SK-N-SH (cell line): ENCODE results near the gene RANBP10. TPM values are rescaled to one million over a fixed set of nuclear protein-coding genes. Genes with fewer than 3 reads are reported as not detected.

Experiments used
- CTCF ChIA-PET: fragments of 300-600, 350-600 bp; formaldehyde crosslinking; extraction: SDS; loops from one replicate; lab custom pipeline; 2021; lab: Yijun Ruan, JAX
- POLR2A ChIA-PET: fragments of 350-600 bp; sonication (Branson Sonifier 250); formaldehyde crosslinking; extraction: SDS; loops from one replicate; lab custom pipeline; 2020; ENCODE audit warnings: antibody characterized with exemption, inconsistent platforms; lab: Yijun Ruan, JAX
- DNase-seq: peaks from one replicate; pipeline ENCODE4 v3.0.0; 2012
- H2AFZ ChIP-seq: fragments of 200-600 bp; sonication (generic); 2 replicates; pipeline ENCODE4 v1.8.1; 2016; ENCODE audit warnings: antibody characterized with exemption, mild to moderate bottlenecking, low read depth
- H3F3A ChIP-seq: fragments of 200-600 bp; sonication (generic); replicated peaks from 2 replicates; pipeline ENCODE3; 2016; ENCODE audit warnings: antibody characterized with exemption, mild to moderate bottlenecking; ENCODE audit not compliant: insufficient read depth
- H3K27ac ChIP-seq, 2 experiments: fragments of 200-500 bp in 1 of 2; fragments of 200-600 bp in 1 of 2; sonication (Bioruptor generic) in 1 of 2; sonication (generic), shearing (Covaris generic) in 1 of 2; 2 replicates each; pipeline versions ENCODE4 v1.5.1 to v1.6.1; 2014 to 2016; ENCODE audit warnings: low read depth in 2 of 2, inconsistent platforms in 1 of 2, low read length in 1 of 2, mild to moderate bottlenecking in 1 of 2, mixed read lengths in 1 of 2
- H3K27me3 ChIP-seq: fragments of 200-600 bp; sonication (generic), shearing (Covaris generic); 2 replicates; pipeline ENCODE4 v1.6.1; 2016; ENCODE audit warnings: mixed run types; ENCODE audit not compliant: insufficient read depth
- H3K36me3 ChIP-seq, 2 experiments: fragments of 200-500 bp in 1 of 2; fragments of 200-600 bp in 1 of 2; sonication (Bioruptor generic) in 1 of 2; sonication (generic) in 1 of 2; replicated peaks in 1 of 2; 2 replicates each; pipeline versions ENCODE3 to v1.5.1; 2014 to 2016; ENCODE audit warnings: low read length in 1 of 2, mild to moderate bottlenecking in 1 of 2; ENCODE audit not compliant: insufficient read depth in 2 of 2, control insufficient read depth in 1 of 2
- H3K4me1 ChIP-seq, 2 experiments: fragments of 200-500 bp in 1 of 2; fragments of 200-600 bp in 1 of 2; sonication (Bioruptor generic) in 1 of 2; sonication (generic), shearing (Covaris generic) in 1 of 2; 2 replicates each; pipeline versions ENCODE4 v1.5.1 to v1.6.1; 2014 to 2016; ENCODE audit warnings: low read depth in 1 of 2, low read length in 1 of 2, mixed run types in 1 of 2; ENCODE audit not compliant: insufficient read depth in 2 of 2, control insufficient read depth in 1 of 2
- H3K4me2 ChIP-seq: fragments of 200-600 bp; sonication (generic), shearing (Covaris generic); 2 replicates; pipeline ENCODE4 v1.6.1; 2017; ENCODE audit warnings: mixed run types
- H3K4me3 ChIP-seq, 2 experiments: fragments of 200-500 bp in 1 of 2; fragments of 200-600 bp in 1 of 2; sonication (Bioruptor generic) in 1 of 2; sonication (generic), shearing (Covaris generic) in 1 of 2; 2 replicates each; pipeline versions ENCODE4 v1.5.1 to v1.8.1; 2014 to 2016; ENCODE audit warnings: low read depth in 2 of 2, inconsistent platforms in 1 of 2, low read length in 1 of 2, mild to moderate bottlenecking in 1 of 2, mixed read lengths in 1 of 2, moderate library complexity in 1 of 2
- H3K79me2 ChIP-seq: fragments of 200-600 bp; sonication (generic); 2 replicates; pipeline ENCODE4 v1.8.1; 2017; ENCODE audit warnings: mild to moderate bottlenecking; ENCODE audit not compliant: insufficient read depth
- H3K9ac ChIP-seq: fragments of 200-600 bp; sonication (generic); 2 replicates; pipeline ENCODE4 v1.6.1; 2017; ENCODE audit warnings: mixed run types
- H3K9me2 ChIP-seq: fragments of 200-600 bp; sonication (generic); 2 replicates; pipeline ENCODE4 v1.6.1; 2017; ENCODE audit warnings: mixed run types
- H3K9me3 ChIP-seq: fragments of 200-600 bp; sonication (generic); 2 replicates; pipeline ENCODE4 v1.6.1; 2017; ENCODE audit warnings: mixed run types, mild to moderate bottlenecking, moderate library complexity
- H4K20me1 ChIP-seq: fragments of 200-600 bp; sonication (generic); 2 replicates; pipeline ENCODE4 v1.6.1; 2017; ENCODE audit warnings: mild to moderate bottlenecking, mixed run types; ENCODE audit not compliant: insufficient read depth
- ELF1 ChIP-seq: IDR thresholded peaks from 2 replicates; pipeline ENCODE4 v1.4.0; 2012
- FOSL2 ChIP-seq: IDR thresholded peaks from 2 replicates; pipeline ENCODE4 v1.4.0; 2012; ENCODE audit warnings: low read depth, mild to moderate bottlenecking, moderate library complexity, borderline replicate concordance
- FOXM1 ChIP-seq: IDR thresholded peaks from 2 replicates; pipeline ENCODE4 v1.4.0; 2012; ENCODE audit warnings: low read depth, mild to moderate bottlenecking
- GATA2 ChIP-seq: sonication (generic); formaldehyde crosslinking; IDR thresholded peaks from 2 replicates; pipeline ENCODE4 v1.5.0; 2020; ENCODE audit warnings: mild to moderate bottlenecking, missing genetic modification reagents
- JUND ChIP-seq: IDR thresholded peaks from 2 replicates; pipeline ENCODE4 v1.4.0; 2012
- MEF2A ChIP-seq: IDR thresholded peaks from 2 replicates; pipeline ENCODE4 v1.4.0; 2012; ENCODE audit warnings: low read depth, borderline replicate concordance
- MXI1 ChIP-seq: IDR thresholded peaks from 2 replicates; pipeline ENCODE4 v1.6.1; 2012; ENCODE audit warnings: mild to moderate bottlenecking, low read depth, low read length, improper control_type of control experiment
- NFIC ChIP-seq: IDR thresholded peaks from 2 replicates; pipeline ENCODE4 v1.4.0; 2012; ENCODE audit warnings: borderline replicate concordance
- NRF1 ChIP-seq: IDR thresholded peaks from 2 replicates; pipeline ENCODE4 v1.6.1; 2012; ENCODE audit warnings: low read depth, mild to moderate bottlenecking, low read length
- POLR2AphosphoS5 ChIP-seq: IDR thresholded peaks from 2 replicates; pipeline ENCODE4 v1.6.1; 2012; ENCODE audit warnings: low read depth, low read length
- RAD21 ChIP-seq: IDR thresholded peaks from 2 replicates; pipeline ENCODE4 v1.6.1; 2012; ENCODE audit warnings: mild to moderate bottlenecking, low read length
- RCOR1 ChIP-seq: fragments of 150-350 bp; IDR thresholded peaks from 2 replicates; pipeline ENCODE4 v1.6.1; 2017; ENCODE audit warnings: antibody characterized with exemption, low read length
- RFX5 ChIP-seq: IDR thresholded peaks from 2 replicates; pipeline ENCODE4 v1.6.1; 2012; ENCODE audit warnings: mild to moderate bottlenecking, improper control_type of control experiment, low read length
- RXRA ChIP-seq: IDR thresholded peaks from 2 replicates; pipeline ENCODE4 v1.4.0; 2012; ENCODE audit warnings: low read depth, mild to moderate bottlenecking, borderline replicate concordance
- TEAD4 ChIP-seq: IDR thresholded peaks from 2 replicates; pipeline ENCODE4 v1.4.0; 2012; ENCODE audit warnings: mild to moderate bottlenecking, borderline replicate concordance; ENCODE audit not compliant: insufficient read depth
- YY1 ChIP-seq: IDR thresholded peaks from 2 replicates; pipeline ENCODE4 v1.4.0; 2012; ENCODE audit warnings: low read depth, mild to moderate bottlenecking
- WGBS: methylation state at CpG from one replicate; pipeline ENCODE4 v1.1.6; 2017; ENCODE audit warnings: low lambda C conversion rate; 5-methylcytosine and 5-hydroxymethylcytosine counted together
- polyA plus RNA-seq, 3 experiments: library from polyadenylated mRNA; depleted of rRNA; stranded (reverse); fragments of >200 nt; gene quantifications; 2 replicates each; pipeline ENCODE4 v1.2.3, GENCODE V29; 2012
- TF ChIP-seq, protein P1 (sequence below): IDR thresholded peaks from 2 replicates; pipeline ENCODE4 v1.6.1; 2012; ENCODE audit warnings: mild to moderate bottlenecking, low read depth, low read length, moderate library complexity
- TF ChIP-seq, protein P2 (sequence below): fragments of 150-350 bp; IDR thresholded peaks from 2 replicates; pipeline ENCODE4 v1.6.1; 2016; ENCODE audit warnings: mild to moderate bottlenecking, low read depth, low read length

The RANBP10 gene
- polyA plus RNA-seq, 1 of the 3 experiments (the other 2 are of a cell fraction): 12.1 TPM

DNA sequence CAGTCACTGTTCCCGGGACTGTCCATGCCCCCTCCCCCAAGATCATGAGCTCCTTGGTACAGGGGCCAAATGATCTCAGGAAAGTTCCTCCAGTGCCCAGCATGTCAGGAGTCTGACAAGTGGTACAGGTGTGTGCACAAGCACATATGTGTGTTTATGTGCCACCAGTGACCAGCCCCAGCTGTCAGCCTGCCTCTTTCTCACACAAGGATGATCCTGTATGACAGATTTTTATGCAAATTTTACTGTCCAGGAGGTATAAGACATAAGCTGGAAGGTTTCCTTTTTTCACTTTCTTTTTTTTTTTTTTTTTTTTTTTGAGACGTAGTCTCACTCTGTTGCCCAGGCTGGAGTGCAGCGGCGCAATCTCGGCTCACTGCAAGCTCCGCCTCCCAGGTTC is 55.9 kb downstream of the RANBP10 start:
- Histone ChIP-seq H3K4me3 (no peak overlapping the region), H3K36me3 (no peaks in the 10 kb centered on the region), H3K9me2 (no peaks in the 10 kb centered on the region), H3F3A (no peaks in the 10 kb centered on the region), H3K79me2 (no peaks in the 10 kb centered on the region), H3K27ac (no peak overlapping the region), H3K4me1 (no peaks in the 10 kb centered on the region; a peak in 1 of 4 replicates), H2AFZ (no peak overlapping the region), H3K9me3 (no peaks in the 10 kb centered on the region), H3K9ac (no peak overlapping the region), H3K4me2 (no peak overlapping the region), H3K27me3 (no peaks in the 10 kb centered on the region), H4K20me1 (no peaks in the 10 kb centered on the region)
- ChIA-PET CTCF (interaction anchor here (1.0 to 1.9 kb wide), 2 partner anchors 66 kb away, joined by 3 to 6 read pairs; no protein-coding TSS in a partner anchor), POLR2A (no interaction called here)
- no peak for DNase-seq
- WGBS: 94% methylated on average over 6 of the region's 6 CpGs
- TF ChIP-seq POLR2AphosphoS5: no peak
- no peak for TF ChIP-seq MXI1
- TF ChIP-seq FOXM1: no peak
- TF ChIP-seq, protein P1, sequence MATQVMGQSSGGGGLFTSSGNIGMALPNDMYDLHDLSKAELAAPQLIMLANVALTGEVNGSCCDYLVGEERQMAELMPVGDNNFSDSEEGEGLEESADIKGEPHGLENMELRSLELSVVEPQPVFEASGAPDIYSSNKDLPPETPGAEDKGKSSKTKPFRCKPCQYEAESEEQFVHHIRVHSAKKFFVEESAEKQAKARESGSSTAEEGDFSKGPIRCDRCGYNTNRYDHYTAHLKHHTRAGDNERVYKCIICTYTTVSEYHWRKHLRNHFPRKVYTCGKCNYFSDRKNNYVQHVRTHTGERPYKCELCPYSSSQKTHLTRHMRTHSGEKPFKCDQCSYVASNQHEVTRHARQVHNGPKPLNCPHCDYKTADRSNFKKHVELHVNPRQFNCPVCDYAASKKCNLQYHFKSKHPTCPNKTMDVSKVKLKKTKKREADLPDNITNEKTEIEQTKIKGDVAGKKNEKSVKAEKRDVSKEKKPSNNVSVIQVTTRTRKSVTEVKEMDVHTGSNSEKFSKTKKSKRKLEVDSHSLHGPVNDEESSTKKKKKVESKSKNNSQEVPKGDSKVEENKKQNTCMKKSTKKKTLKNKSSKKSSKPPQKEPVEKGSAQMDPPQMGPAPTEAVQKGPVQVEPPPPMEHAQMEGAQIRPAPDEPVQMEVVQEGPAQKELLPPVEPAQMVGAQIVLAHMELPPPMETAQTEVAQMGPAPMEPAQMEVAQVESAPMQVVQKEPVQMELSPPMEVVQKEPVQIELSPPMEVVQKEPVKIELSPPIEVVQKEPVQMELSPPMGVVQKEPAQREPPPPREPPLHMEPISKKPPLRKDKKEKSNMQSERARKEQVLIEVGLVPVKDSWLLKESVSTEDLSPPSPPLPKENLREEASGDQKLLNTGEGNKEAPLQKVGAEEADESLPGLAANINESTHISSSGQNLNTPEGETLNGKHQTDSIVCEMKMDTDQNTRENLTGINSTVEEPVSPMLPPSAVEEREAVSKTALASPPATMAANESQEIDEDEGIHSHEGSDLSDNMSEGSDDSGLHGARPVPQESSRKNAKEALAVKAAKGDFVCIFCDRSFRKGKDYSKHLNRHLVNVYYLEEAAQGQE: no peak
- TF ChIP-seq, protein P2, sequence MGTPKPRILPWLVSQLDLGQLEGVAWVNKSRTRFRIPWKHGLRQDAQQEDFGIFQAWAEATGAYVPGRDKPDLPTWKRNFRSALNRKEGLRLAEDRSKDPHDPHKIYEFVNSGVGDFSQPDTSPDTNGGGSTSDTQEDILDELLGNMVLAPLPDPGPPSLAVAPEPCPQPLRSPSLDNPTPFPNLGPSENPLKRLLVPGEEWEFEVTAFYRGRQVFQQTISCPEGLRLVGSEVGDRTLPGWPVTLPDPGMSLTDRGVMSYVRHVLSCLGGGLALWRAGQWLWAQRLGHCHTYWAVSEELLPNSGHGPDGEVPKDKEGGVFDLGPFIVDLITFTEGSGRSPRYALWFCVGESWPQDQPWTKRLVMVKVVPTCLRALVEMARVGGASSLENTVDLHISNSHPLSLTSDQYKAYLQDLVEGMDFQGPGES: no peak
- no peak for TF ChIP-seq YY1
- TF ChIP-seq JUND: no peak
- TF ChIP-seq RAD21: no peak
- no peak for TF ChIP-seq TEAD4
- no peak for TF ChIP-seq RFX5
- TF ChIP-seq NRF1: no peak
- TF ChIP-seq GATA2 (CRISPR knock-in tag): no peak
- no peak for TF ChIP-seq MEF2A
- no peak for TF ChIP-seq FOSL2
- TF ChIP-seq RCOR1: no peak
- no peak for TF ChIP-seq ELF1
- no peak for TF ChIP-seq NFIC
- no peak for TF ChIP-seq RXRA
